ENCODE results near the gene AUTS2.

AUTS2 gene

GRCh38 chr7:69832356-69832755 lies 234.1 kb downstream of the AUTS2 start:
- no peak for DNase-seq (ENCODE audit: insufficient read length)
- TF ChIP-seq POLR2AphosphoS5 (IDR thresholded peaks at IDR 0.05; ENCODE audit: low read depth, low read length) = no peak
- TF ChIP-seq TAF1 (IDR thresholded peaks at IDR 0.05; ENCODE audit: borderline replicate concordance, low read depth, low read length) = no peak
- FAIRE-seq = no peak

DNA sequence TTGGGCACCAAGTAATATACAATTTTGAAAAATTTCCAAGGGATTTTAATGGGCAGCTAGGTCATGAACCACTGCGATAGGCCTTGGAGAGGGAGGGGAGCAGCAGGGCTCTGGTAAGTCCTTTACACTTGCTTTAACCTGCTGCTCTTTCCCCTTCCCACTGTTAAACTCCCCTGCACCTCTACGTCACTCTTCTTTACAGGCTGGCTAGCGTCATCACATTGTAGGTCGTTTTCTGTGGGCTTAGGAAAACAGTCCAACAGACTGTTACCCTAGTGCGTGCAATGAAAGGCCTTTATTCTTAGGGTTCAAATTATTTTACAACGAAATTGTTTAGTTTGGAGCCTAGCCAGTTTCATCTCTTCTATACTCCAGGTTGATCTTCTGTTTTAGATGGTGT lies 235.7 kb downstream of the AUTS2 start:
- TF ChIP-seq POLR2A (IDR thresholded peaks at IDR 0.05; ENCODE audit: low read depth, low read length) = no peak
- no peak for TF ChIP-seq POLR2AphosphoS5 (IDR thresholded peaks at IDR 0.05; ENCODE audit: low read depth, low read length)
- no peak for TF ChIP-seq TAF1 (IDR thresholded peaks at IDR 0.05; ENCODE audit: borderline replicate concordance, low read depth, low read length)
- FAIRE-seq (no peak), DNase-seq (ENCODE audit: insufficient read length) (no peak)

DNA sequence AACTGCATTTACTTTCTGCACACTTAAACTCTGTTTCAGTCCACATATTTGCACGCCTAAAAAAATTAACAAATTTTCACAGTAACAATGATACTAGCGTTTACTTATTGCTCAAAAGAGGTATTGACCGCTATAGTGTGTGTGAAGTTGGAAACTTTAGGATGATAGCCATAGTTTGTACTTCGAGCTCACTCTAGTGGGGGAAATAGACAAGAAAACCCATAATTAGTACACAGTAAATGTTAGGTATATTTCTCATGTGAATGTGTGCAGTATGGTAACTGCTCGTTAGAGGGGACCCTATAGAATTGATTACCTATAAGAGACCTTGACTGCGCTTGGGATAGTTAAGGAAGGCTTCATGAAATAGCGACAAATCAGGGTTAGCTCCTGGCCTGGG lies 238.4 kb downstream of the AUTS2 start:
- DNase-seq (ENCODE audit: insufficient read length) (no peak), FAIRE-seq (no peak)

GRCh38 chr7:69837387-69838068 lies 239.3 kb downstream of the AUTS2 start:
- FAIRE-seq (no peak), DNase-seq (ENCODE audit: insufficient read length) (no peak)
- no peak for TF ChIP-seq TAF1 (IDR thresholded peaks at IDR 0.05; ENCODE audit: borderline replicate concordance, low read depth, low read length)
- no peak for TF ChIP-seq POLR2AphosphoS5 (IDR thresholded peaks at IDR 0.05; ENCODE audit: low read depth, low read length)
- no peak for TF ChIP-seq POLR2A (IDR thresholded peaks at IDR 0.05; ENCODE audit: low read depth, low read length)

More for the DNA sequence above, 238.4 kb downstream of the AUTS2 start:
- no peak for TF ChIP-seq POLR2AphosphoS5 (IDR thresholded peaks at IDR 0.05; ENCODE audit: low read depth, low read length)

- FAIRE-seq = peak; percentile 84
- DNase-seq (ENCODE audit: insufficient read length) = no peak
- TF ChIP-seq POLR2A (IDR thresholded peaks at IDR 0.05; ENCODE audit: low read depth, low read length) (no peak), POLR2AphosphoS5 (IDR thresholded peaks at IDR 0.05; ENCODE audit: low read depth, low read length) (no peak), TAF1 (IDR thresholded peaks at IDR 0.05; ENCODE audit: borderline replicate concordance, low read depth, low read length) (no peak)
These were observed 241.5 kb downstream of the AUTS2 start for GRCh38 chr7:69839782-69840181.

DNA sequence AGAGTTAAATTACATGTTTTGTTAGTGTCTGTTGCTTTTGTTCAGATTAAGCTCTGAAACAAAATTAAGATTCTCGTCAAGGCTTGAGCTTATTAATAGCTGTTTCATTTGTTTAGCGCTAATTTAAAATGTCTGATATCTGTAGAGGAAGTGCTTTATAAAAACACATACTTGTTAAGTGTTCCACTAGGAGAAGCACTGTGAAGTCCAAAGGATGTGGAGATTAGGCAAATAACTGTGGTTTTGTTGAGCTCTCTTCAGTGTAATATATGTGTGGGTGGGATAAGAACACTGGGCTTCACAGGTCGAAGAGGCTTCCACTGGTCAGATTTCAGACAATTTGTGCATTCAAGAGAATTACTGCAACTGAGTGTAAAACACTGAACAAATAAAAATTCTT lies 242.0 kb downstream of the AUTS2 start:
- TF ChIP-seq TAF1 (IDR thresholded peaks at IDR 0.05; ENCODE audit: borderline replicate concordance, low read depth, low read length) (no peak), POLR2A (IDR thresholded peaks at IDR 0.05; ENCODE audit: low read depth, low read length) (no peak), POLR2AphosphoS5 (IDR thresholded peaks at IDR 0.05; ENCODE audit: low read depth, low read length) (no peak)
- FAIRE-seq (peak; percentile 64), DNase-seq (ENCODE audit: insufficient read length) (no peak)

GRCh38 chr7:69843653-69844052 lies 245.4 kb downstream of the AUTS2 start:
- TF ChIP-seq POLR2A (IDR thresholded peaks at IDR 0.05; ENCODE audit: low read depth, low read length) = no peak
- no peak for TF ChIP-seq TAF1 (IDR thresholded peaks at IDR 0.05; ENCODE audit: borderline replicate concordance, low read depth, low read length)
- TF ChIP-seq POLR2AphosphoS5 (IDR thresholded peaks at IDR 0.05; ENCODE audit: low read depth, low read length) = no peak
- no peak for DNase-seq (ENCODE audit: insufficient read length)
- FAIRE-seq = peak; percentile 64

DNA sequence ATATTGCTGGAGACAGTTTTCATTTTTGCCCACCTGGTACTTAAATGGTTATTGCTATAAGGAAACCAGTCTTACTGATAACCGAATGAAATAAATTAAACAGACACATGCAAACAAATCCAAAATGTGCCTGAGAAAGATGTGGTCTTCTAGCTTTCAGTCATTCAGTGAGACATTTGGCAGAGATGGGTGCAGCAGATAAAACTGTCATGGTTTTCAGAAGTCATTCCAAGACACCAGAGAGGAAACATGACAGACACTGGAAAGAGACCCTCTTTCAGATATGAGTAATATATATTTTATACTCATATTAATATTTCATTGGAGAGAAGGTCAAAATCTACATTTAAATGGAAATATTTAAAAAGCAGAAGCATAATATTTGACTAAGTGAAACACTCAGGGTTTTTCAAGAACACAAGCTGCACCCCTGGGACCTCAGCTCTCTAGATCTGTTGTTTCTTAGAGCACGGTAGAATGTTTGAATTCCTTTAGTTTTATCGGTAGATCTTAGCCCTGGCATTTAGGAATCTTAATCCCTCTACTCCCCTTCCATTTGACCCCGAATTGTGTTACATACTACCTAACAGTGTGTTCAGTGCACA lies 246.1 kb downstream of the AUTS2 start:
- peak; percentile 70 for FAIRE-seq
- TF ChIP-seq TAF1 (IDR thresholded peaks at IDR 0.05; ENCODE audit: borderline replicate concordance, low read depth, low read length) = no peak
- TF ChIP-seq POLR2A (IDR thresholded peaks at IDR 0.05; ENCODE audit: low read depth, low read length) = no peak
- TF ChIP-seq POLR2AphosphoS5 (IDR thresholded peaks at IDR 0.05; ENCODE audit: low read depth, low read length) = no peak
- no peak for DNase-seq (ENCODE audit: insufficient read length)

- no peak for FAIRE-seq
These were observed 247.6 kb downstream of the AUTS2 start for GRCh38 chr7:69845721-69846495.

DNA sequence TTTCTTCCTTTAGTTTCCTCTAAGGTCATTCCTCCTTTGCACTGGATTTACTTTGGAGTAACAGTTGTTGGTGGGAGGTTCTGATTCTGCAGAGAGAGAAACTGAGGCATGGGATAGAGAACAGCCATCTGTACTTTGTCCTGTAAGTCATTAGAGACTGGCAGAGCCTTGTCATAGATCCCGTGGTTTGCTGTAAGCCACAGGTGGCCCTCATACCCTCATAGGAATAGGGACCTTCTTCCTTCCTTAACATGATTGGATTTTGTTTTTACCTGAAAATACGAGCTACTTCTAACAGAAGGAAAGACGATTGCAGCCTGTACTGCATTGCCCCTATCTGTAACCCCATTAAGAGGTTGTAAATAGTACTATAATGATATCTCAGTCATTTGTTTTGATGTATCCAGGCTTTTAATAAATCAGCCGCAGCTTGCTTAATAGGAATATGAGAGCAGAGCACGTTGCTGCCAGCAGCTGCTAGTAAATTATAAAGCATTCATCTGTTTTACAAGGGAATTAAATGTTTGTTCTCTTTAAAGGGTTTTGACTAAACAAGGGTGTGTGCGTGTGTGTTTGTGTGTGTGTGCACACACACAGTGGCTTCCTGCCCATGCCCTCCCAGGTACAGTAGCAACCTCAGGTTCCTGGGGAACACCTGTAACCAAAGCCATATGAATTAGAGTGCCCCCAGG lies 249.8 kb downstream of the AUTS2 start:
- no peak for TF ChIP-seq POLR2A (IDR thresholded peaks at IDR 0.05; ENCODE audit: low read depth, low read length)
- no peak for TF ChIP-seq TAF1 (IDR thresholded peaks at IDR 0.05; ENCODE audit: borderline replicate concordance, low read depth, low read length)
- TF ChIP-seq POLR2AphosphoS5 (IDR thresholded peaks at IDR 0.05; ENCODE audit: low read depth, low read length) = no peak
- DNase-seq (ENCODE audit: insufficient read length) (no peak), FAIRE-seq (no peak)

More at GRCh38 chr7:69845721-69846495, 247.6 kb downstream of the AUTS2 start:
- TF ChIP-seq TAF1 (IDR thresholded peaks at IDR 0.05; ENCODE audit: borderline replicate concordance, low read depth, low read length) (no peak), POLR2AphosphoS5 (IDR thresholded peaks at IDR 0.05; ENCODE audit: low read depth, low read length) (no peak), POLR2A (IDR thresholded peaks at IDR 0.05; ENCODE audit: low read depth, low read length) (no peak)
- DNase-seq (ENCODE audit: insufficient read length) = no peak

GRCh38 chr7:69849268-69849667 lies 251.0 kb downstream of the AUTS2 start:
- no peak for TF ChIP-seq TAF1 (IDR thresholded peaks at IDR 0.05; ENCODE audit: borderline replicate concordance, low read depth, low read length)
- TF ChIP-seq POLR2AphosphoS5 (IDR thresholded peaks at IDR 0.05; ENCODE audit: low read depth, low read length) = no peak
- no peak for TF ChIP-seq POLR2A (IDR thresholded peaks at IDR 0.05; ENCODE audit: low read depth, low read length)
- DNase-seq (ENCODE audit: insufficient read length) = no peak
- no peak for FAIRE-seq
